HG03175 (cell line): ENCODE measurements around the gene CHST12.

Experiments
- ATAC-seq: cut with Tn5 transposase; IDR thresholded peaks from one replicate; pipeline ENCODE4 v1.9.1; 2021; ENCODE audit warnings: mild to moderate bottlenecking, moderate library complexity; ENCODE audit not compliant: unreplicated experiment

Gene CHST12

GRCh38 chr7:2433713-2434550 is 30.5 kb downstream of the CHST12 start:
- ATAC-seq: no peak

GRCh38 chr7:2435146-2435545 is 31.7 kb downstream of the CHST12 start:
- ATAC-seq: no peak

- no peak for ATAC-seq
These were observed 33.1 kb downstream of the CHST12 start for GRCh38 chr7:2436341-2437104.

- no peak for ATAC-seq
These were observed 33.7 kb downstream of the CHST12 start for GRCh38 chr7:2437136-2437535.

GRCh38 chr7:2437537-2438148 is 34.2 kb downstream of the CHST12 start:
- no peak for ATAC-seq

GRCh38 chr7:2438186-2438585 is 34.8 kb downstream of the CHST12 start:
- no peak for ATAC-seq

- ATAC-seq: no peak
These were observed 35.4 kb downstream of the CHST12 start for GRCh38 chr7:2438775-2439174.

GRCh38 chr7:2440608-2441245 is 37.3 kb downstream of the CHST12 start:
- no peak for ATAC-seq

- ATAC-seq: no peak
These were observed 38.1 kb downstream of the CHST12 start for GRCh38 chr7:2441430-2442058.

GRCh38 chr7:2443491-2443890 is 40.1 kb downstream of the CHST12 start:
- no peak for ATAC-seq

- ATAC-seq: no peak
These were observed 41.1 kb downstream of the CHST12 start for GRCh38 chr7:2444476-2444875.

- no peak for ATAC-seq
These were observed 41.6 kb downstream of the CHST12 start for GRCh38 chr7:2445047-2445446.

GRCh38 chr7:2445898-2446555 is 42.6 kb downstream of the CHST12 start:
- no peak for ATAC-seq

GRCh38 chr7:2446676-2447075 is 43.3 kb downstream of the CHST12 start:
- ATAC-seq: no peak

GRCh38 chr7:2450198-2451107 is 47.0 kb downstream of the CHST12 start:
- ATAC-seq: no peak

- ATAC-seq: peak; percentile 78
These were observed 48.0 kb downstream of the CHST12 start for GRCh38 chr7:2451171-2452073.

- peak; percentile 23 for ATAC-seq
These were observed 48.7 kb downstream of the CHST12 start for GRCh38 chr7:2452074-2452507.

GRCh38 chr7:2452643-2453270 is 49.3 kb downstream of the CHST12 start:
- ATAC-seq: no peak
